Ishikawa (cell line): ENCODE results near the gene CNNM3.

ENCODE experiments used
- CEBPB ChIP-seq: IDR thresholded peaks from 2 replicates; pipeline ENCODE4 v1.6.1; 2012
- CREB1 ChIP-seq: IDR thresholded peaks from 2 replicates; pipeline ENCODE4 v1.6.1; 2012; ENCODE audit warnings: low read depth
- EGR1 ChIP-seq: IDR thresholded peaks from 2 replicates; pipeline ENCODE4 v1.6.1; 2012
- EP300 ChIP-seq: IDR thresholded peaks from 2 replicates; pipeline ENCODE4 v1.6.1; 2012; ENCODE audit warnings: borderline replicate concordance
- FOXM1 ChIP-seq: IDR thresholded peaks from 2 replicates; pipeline ENCODE4 v1.6.1; 2012; ENCODE audit warnings: low read depth, borderline replicate concordance
- NFIC ChIP-seq: IDR thresholded peaks from 2 replicates; pipeline ENCODE4 v1.6.1; 2012
- RAD21 ChIP-seq: IDR thresholded peaks from 2 replicates; pipeline ENCODE4 v1.6.1; 2012; ENCODE audit warnings: low read depth
- TAF1 ChIP-seq: IDR thresholded peaks from 2 replicates; pipeline ENCODE4 v1.6.1; 2012; ENCODE audit warnings: low read depth, mild to moderate bottlenecking
- TCF12 ChIP-seq: IDR thresholded peaks from 2 replicates; pipeline ENCODE4 v1.6.1; 2012; ENCODE audit warnings: low read depth
- TEAD4 ChIP-seq: IDR thresholded peaks from 2 replicates; pipeline ENCODE4 v1.6.1; 2012
- YY1 ChIP-seq: IDR thresholded peaks from 2 replicates; pipeline ENCODE4 v1.6.1; 2012; ENCODE audit warnings: low read depth
- ZBTB7A ChIP-seq: IDR thresholded peaks from 2 replicates; pipeline ENCODE4 v1.6.1; 2012; ENCODE audit warnings: low read depth
- TF ChIP-seq, protein P1 (sequence below): IDR thresholded peaks from 2 replicates; pipeline ENCODE4 v1.6.1; 2012
- TF ChIP-seq, protein P2 (sequence below): IDR thresholded peaks from 2 replicates; pipeline ENCODE4 v1.6.1; 2012; ENCODE audit warnings: low read depth, mild to moderate bottlenecking
- TF ChIP-seq, protein P3 (sequence below): IDR thresholded peaks from 2 replicates; pipeline ENCODE4 v1.6.1; 2012

The CNNM3 gene

DNA sequence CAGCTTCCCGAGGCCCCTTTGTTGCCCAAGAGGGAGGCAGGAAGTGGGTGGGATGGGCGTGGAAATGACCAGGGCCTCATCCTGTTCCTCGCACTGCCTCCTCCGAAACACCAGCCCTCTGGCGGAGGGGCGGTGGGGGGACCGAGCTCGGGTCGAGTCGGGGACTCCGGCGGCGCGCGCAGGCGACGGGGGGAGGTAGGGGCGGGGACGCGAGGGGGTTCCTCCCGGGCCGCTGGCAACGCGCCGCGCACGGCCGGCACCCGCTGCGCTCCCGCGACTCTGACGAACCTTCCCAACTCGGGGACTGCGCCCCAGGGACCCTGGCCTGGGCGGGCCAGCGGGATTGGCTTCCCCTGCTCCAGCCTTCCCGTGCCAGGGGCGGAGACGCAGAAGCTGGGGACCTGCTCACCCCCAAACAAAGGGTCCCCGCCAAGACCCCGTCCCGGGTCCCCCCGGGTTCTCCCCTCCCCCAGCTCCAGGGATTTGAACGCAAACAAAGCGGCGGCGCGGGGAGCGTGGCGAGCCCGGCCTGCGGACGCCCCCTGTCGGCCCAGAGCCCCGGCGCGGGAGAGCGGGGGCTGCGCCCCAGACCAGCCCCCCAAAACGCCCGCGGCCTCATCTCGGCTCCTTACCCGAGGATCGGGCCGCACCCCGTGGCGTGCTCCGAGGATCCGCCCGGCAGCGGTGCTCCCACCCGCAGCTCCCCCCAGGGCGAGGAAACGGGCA, 52.6 kb downstream of the CNNM3 start:
- no peak for TF ChIP-seq EP300
- TF ChIP-seq, protein P1, sequence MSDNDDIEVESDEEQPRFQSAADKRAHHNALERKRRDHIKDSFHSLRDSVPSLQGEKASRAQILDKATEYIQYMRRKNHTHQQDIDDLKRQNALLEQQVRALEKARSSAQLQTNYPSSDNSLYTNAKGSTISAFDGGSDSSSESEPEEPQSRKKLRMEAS: 0 out of 2 replicates have a peak, but pooled peaks have one; percentile 19
- TF ChIP-seq YY1: 0 out of 2 replicates have a peak, but pooled peaks have one; percentile 26
- TF ChIP-seq FOXM1: peak; percentile 67; the same call in 1 of the 2 replicates
- TF ChIP-seq CEBPB: peak; percentile 71
- TF ChIP-seq EGR1: no peak
- 0 out of 2 replicates have a peak, but pooled peaks have one; percentile 17 for TF ChIP-seq TAF1
- peak; percentile 51; the same call in 1 of the 2 replicates for TF ChIP-seq ZBTB7A
- TF ChIP-seq, protein P2, sequence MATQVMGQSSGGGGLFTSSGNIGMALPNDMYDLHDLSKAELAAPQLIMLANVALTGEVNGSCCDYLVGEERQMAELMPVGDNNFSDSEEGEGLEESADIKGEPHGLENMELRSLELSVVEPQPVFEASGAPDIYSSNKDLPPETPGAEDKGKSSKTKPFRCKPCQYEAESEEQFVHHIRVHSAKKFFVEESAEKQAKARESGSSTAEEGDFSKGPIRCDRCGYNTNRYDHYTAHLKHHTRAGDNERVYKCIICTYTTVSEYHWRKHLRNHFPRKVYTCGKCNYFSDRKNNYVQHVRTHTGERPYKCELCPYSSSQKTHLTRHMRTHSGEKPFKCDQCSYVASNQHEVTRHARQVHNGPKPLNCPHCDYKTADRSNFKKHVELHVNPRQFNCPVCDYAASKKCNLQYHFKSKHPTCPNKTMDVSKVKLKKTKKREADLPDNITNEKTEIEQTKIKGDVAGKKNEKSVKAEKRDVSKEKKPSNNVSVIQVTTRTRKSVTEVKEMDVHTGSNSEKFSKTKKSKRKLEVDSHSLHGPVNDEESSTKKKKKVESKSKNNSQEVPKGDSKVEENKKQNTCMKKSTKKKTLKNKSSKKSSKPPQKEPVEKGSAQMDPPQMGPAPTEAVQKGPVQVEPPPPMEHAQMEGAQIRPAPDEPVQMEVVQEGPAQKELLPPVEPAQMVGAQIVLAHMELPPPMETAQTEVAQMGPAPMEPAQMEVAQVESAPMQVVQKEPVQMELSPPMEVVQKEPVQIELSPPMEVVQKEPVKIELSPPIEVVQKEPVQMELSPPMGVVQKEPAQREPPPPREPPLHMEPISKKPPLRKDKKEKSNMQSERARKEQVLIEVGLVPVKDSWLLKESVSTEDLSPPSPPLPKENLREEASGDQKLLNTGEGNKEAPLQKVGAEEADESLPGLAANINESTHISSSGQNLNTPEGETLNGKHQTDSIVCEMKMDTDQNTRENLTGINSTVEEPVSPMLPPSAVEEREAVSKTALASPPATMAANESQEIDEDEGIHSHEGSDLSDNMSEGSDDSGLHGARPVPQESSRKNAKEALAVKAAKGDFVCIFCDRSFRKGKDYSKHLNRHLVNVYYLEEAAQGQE: no peak
- peak; percentile 54; the same call in 1 of the 2 replicates for TF ChIP-seq NFIC
- TF ChIP-seq TCF12: peak; percentile 65; the same call in 1 of the 2 replicates

DNA sequence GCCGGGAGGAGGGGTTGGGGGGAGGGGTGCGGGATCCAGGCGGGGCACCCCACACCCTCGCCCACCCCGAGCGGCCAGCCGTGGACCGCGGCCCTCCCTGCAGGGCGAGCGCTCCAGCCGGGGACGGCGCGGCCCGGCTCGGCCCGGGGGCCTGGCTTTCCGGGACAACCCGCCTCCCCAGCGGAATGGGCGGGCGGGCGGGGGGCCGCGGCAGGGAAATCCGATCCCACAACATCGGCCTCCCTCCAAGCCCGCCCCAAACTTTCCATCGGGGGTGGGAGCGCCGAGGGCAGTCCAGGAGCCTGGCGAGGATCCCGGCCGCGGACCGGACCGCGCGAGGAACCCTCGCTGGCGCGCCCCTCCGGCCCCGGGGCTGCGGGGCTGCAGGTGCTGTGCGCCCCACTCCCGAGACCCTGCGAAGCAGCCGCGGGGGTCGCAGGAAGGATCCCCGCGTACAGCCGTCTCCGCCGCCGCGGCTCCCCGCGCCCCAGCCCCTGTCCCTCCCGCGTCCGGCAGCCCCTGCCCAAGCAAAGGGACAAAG, 53.3 kb downstream of the CNNM3 start:
- no peak for TF ChIP-seq FOXM1
- peak; percentile 52; the same call in 1 of the 2 replicates for TF ChIP-seq TAF1

DNA sequence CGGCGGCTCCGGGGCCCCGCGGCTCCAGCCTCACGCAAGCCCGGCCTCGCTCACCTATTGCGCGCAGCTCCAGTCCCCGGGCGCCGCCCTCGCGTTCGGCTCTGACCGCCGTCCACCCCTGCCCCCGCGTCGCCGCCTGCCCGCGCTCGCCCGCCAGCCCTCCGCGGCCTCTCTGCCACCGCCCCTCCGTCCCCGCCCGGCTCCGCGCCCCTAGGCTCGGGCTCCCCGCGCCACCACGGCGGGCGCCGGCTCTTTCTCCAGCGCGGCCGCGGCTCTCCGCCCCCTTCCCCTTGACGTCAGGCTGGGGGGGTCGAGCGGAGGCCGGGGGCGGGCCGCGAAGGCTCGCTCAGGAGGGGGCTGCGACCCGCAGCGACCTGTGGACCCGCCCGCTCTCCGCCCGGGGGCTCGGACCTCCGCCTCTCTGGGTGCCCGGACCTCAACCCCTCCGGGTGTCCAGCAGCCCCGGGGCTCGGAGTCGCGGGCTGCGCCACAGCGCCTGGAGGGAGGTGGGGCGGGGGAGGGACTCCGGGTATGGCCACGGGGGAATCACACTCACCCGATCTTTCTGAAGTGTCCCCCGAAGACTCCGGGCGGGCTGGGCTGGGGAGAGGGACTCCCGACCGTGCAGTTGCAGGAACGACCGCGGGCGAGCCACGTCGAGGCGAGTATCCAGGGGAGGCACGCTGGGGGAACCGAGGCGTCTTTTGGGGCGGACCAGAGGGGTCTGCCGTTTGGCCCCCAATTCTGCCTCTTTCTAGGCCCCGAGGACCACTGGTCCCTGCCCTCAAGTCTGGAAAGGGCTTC, 54.0 kb downstream of the CNNM3 start, which contains the start of gene SEMA4C:
Gene SEMA4C, minus strand, starts transcription at position 259 of the 804 bp plus-strand sequence. CDS start 2,194 bp downstream, outside the sequence.
- TF ChIP-seq RAD21 (no peak), TAF1 (no peak; the same call in 1 of the 2 replicates), YY1 (peak; percentile 7; the same call in 1 of the 2 replicates), CREB1 (0 out of 2 replicates have a peak, but pooled peaks have one; percentile 41), ZBTB7A (peak; percentile 86), NFIC (no peak), TCF12 (0 out of 2 replicates have a peak, but pooled peaks have one; percentile 6), EP300 (no peak), CEBPB (no peak), EGR1 (peak; percentile 64), TEAD4 (no peak), FOXM1 (no peak)
- TF ChIP-seq, protein P1: no peak
- TF ChIP-seq, protein P2: no peak
- TF ChIP-seq, protein P3, sequence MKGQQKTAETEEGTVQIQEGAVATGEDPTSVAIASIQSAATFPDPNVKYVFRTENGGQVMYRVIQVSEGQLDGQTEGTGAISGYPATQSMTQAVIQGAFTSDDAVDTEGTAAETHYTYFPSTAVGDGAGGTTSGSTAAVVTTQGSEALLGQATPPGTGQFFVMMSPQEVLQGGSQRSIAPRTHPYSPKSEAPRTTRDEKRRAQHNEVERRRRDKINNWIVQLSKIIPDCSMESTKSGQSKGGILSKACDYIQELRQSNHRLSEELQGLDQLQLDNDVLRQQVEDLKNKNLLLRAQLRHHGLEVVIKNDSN: no peak

DNA sequence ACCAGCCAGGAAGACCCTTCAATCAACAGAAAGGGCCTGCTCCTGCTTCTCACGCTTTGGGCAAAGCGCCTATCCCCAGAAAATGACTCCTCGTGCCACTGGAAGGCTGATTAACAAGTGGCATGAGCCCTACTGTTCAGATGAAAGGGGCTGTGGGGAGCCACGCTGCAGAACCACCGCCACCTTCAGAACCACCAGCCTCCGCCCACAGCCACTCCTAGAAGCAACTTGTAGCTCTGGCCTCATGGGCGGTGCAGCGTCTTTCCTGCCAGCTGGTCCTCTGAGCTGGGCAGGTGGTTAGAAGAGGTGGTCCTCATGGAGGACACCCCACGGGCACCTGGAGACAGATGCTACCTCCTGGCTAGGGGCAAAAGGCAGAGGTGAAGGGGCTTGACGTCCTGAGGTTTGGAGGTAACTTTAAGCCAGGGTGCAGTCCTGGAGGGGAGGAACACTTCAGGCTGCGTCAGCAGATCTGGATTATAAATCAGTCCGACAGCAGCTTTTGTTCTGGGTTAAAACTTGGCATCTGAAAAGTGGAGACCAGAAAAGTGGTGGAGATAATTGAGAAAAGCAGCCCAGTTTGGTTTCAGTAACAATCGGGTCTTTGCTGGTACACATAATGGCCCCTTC, 54.7 kb downstream of the CNNM3 start:
- no peak for TF ChIP-seq TCF12
- TF ChIP-seq CEBPB: no peak
- 0 out of 2 replicates have a peak, but pooled peaks have one; percentile 9 for TF ChIP-seq EGR1
- TF ChIP-seq, protein P1: peak; percentile 67
- TF ChIP-seq, protein P2: no peak
- TF ChIP-seq EP300: no peak
- TF ChIP-seq TEAD4: no peak
- TF ChIP-seq, protein P3: no peak
- no peak for TF ChIP-seq FOXM1
